Prostate gland (tissue), 2 donors: ENCODE results near the gene DAO. TPM values are rescaled to one million over a fixed set of nuclear protein-coding genes. Genes with fewer than 3 reads are reported as not detected.

Experiments used
- DNase-seq: peaks from one replicate; pipeline ENCODE4 v3.0.0-alpha.2; 2019; ENCODE audit warnings: low spot score
- H3K27ac ChIP-seq, 2 donors: fragments of 200-600 bp; sonication (generic); 2 replicates each; pipeline ENCODE4 v1.5.1; 2017 to 2019
- H3K27me3 ChIP-seq: fragments of 200-600 bp; sonication (generic); replicated peaks from 2 replicates; pipeline ENCODE4 v1.5.1; 2019; ENCODE audit not compliant: insufficient read depth
- H3K36me3 ChIP-seq, 2 donors: fragments of 200-600 bp; sonication (generic); 1 replicate in 1 of 2; 2 replicates in 1 of 2; pipeline versions ENCODE4 v1.5.1 to v1.8.1; 2017 to 2019
- H3K4me1 ChIP-seq: fragments of 200-600 bp; sonication (generic); replicated peaks from 2 replicates; pipeline ENCODE4 v1.5.1; 2019
- H3K4me3 ChIP-seq, 2 donors: fragments of 200-600 bp; sonication (generic); 2 replicates each; pipeline ENCODE4 v1.5.1; 2017 to 2019
- H3K9me3 ChIP-seq: fragments of 200-600 bp; sonication (generic); 2 replicates; pipeline ENCODE4 v1.5.1; 2017
- CTCF ChIP-seq, 4 experiments: fragments of 200-600 bp in 2 of 4; fragments of 450-650 bp in 2 of 4; sonication (generic) in 2 of 4; IDR thresholded peaks; 1 replicate in 3 of 4; 2 replicates in 1 of 4; pipeline ENCODE4 v1.5.1; 2016 to 2019; ENCODE audit warnings: antibody characterized with exemption in 4 of 4, mild to moderate bottlenecking in 2 of 4, moderate library complexity in 2 of 4
- POLR2A ChIP-seq: fragments of 450-650 bp; IDR thresholded peaks from one replicate; pipeline ENCODE4 v1.6.1; 2016; ENCODE audit warnings: antibody characterized with exemption, mild to moderate bottlenecking
- POLR2AphosphoS5 ChIP-seq: sonication (generic); formaldehyde crosslinking; IDR thresholded peaks from one replicate; pipeline ENCODE4 v1.6.1; 2017; ENCODE audit warnings: antibody characterized with exemption
- WGBS: methylation state at CpG from one replicate; pipeline ENCODE4 v1.1.5; 2018; 5-methylcytosine and 5-hydroxymethylcytosine counted together
- intact Hi-C: fragments of 100-400 bp; cut with DNase I; formaldehyde crosslinking; loops from one replicate; pipeline ENCODE4 v1.14.2; 2022
- total RNA-seq, 2 donors: library from RNA; depleted of rRNA; stranded (reverse); fragments of >200 nt; gene quantifications; one replicate each; pipeline ENCODE4 v1.1.0, GENCODE V29; 2016

Gene DAO
- total RNA-seq, 2 donors from 2014 or later, result not detected

DNA sequence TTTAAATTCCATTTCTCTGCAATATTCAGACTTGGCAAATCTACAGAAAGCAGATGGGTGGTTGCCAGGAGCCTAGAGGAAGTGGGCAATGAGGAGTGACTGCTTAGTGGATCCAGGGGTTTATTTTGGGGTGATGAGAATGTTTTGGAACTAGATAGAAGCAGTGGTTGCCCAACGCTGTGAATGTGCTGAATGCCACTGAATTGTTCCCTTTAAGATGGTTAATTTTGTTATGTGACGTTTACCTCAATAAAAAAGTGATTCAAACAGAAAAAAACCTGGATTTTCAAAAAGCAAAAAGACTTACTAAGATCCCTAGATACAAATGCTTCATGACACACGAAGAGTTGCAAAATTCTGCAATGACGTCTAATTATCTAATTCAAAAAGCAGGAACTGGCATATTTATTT lies 34.2 kb downstream of the DAO start:
- intact Hi-C loops, result no loop called here
- peak; percentile 7 for DNase-seq
- TF ChIP-seq CTCF (IDR thresholded peaks at IDR 0.05) (no peak), POLR2AphosphoS5 (no peak), POLR2A (no peak)
- Histone ChIP-seq H3K9me3 (no peaks in the 10 kb centered on the region), H3K4me1 (no peaks in the 10 kb centered on the region), H3K27ac (no peak overlapping the region), H3K36me3 (no peaks in the 10 kb centered on the region), H3K4me3 (no peak overlapping the region), H3K27me3 (no peaks in the 10 kb centered on the region)
- 20% methylated on average over 4 of the region's 4 CpGs for WGBS

DNA sequence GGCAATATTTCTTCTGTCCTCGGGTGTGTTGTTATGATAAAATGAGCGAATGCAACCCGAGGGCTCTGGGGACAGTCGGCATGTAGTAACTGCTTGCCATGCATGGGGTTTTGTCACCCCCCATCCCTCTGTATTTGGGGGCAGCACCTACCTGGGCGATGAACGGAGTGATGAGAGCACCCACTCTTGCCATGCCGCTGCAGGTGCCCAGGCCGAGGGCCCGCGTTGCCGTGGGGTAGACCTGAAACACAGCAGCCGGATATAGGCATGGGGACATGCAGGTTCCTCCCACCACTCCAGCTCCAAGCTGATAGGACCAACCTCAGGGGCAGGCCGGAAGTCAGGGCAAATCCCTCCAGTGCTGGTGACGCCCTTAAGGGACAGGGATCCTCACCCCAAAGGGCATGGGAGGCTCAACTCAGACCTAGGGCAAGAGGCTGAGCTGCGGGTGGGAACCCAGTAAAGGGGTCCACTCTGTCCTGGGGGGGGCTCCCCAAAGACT lies 35.8 kb downstream of the DAO start:
- Histone ChIP-seq H3K9me3 (no peaks in the 10 kb centered on the region), H3K36me3 (no peaks in the 10 kb centered on the region), H3K4me3 (no peak overlapping the region), H3K27ac (no peak overlapping the region), H3K4me1 (no peaks in the 10 kb centered on the region), H3K27me3 (no peaks in the 10 kb centered on the region)
- DNase-seq, result no peak
- intact Hi-C loops, result no loop called here
- 89% methylated on average over 15 of the region's 15 CpGs for WGBS
- TF ChIP-seq POLR2A (no peak), POLR2AphosphoS5 (no peak), CTCF (IDR thresholded peaks at IDR 0.05) (no peak)

DNA sequence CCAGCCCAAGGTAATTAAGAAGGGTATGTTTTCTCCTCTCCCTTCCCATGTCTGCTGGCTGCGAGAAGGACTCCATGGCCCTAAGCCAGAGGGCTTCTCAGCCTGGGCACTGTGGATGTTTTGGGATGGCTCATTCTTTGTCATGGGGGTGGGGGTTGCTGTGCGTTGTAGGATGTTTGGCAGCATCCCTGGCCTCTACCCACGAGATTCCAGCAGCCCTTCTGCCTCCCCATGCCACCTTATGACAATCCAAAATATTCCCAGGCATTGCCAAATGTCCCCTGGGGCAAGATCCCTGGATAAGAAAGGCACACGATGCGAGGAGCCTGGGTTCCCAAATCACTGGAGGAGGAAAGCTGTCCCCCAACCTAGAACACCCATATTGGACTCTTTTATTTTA lies 36.4 kb downstream of the DAO start:
- Histone ChIP-seq H3K27ac (no peak overlapping the region), H3K9me3 (no peaks in the 10 kb centered on the region), H3K4me3 (no peak overlapping the region), H3K36me3 (no peaks in the 10 kb centered on the region), H3K4me1 (no peaks in the 10 kb centered on the region), H3K27me3 (no peaks in the 10 kb centered on the region)
- 47% methylated on average over 5 of the region's 5 CpGs for WGBS
- TF ChIP-seq CTCF (IDR thresholded peaks at IDR 0.05) (no peak), POLR2AphosphoS5 (no peak), POLR2A (no peak)
- DNase-seq, result no peak
- intact Hi-C loops, result no loop called here

DNA sequence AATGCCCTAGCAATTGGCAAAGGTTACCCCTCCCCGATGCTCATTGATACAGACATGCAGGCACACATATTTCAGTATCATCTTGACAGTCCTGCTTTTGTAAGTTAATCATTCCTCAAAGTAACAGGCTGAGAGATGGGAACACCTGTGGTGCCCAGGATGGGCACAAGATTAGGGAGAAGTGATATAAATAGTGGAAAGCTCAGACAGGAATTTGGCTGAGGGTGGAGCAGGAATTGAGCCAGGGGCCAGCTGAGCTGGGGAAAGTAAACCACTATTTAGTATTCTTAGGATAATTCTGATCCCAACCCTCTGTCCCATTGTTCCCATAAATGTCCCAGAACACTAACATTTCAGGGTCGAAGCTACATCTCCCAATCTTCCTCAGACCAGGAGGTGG lies 38.3 kb downstream of the DAO start:
- 49% methylated on average over 2 of the region's 2 CpGs for WGBS
- TF ChIP-seq CTCF (IDR thresholded peaks at IDR 0.05) (no peak), POLR2AphosphoS5 (no peak), POLR2A (no peak)
- no peak overlapping the region for H3K4me3 ChIP-seq
- H3K27me3 ChIP-seq, result no peaks in the 10 kb centered on the region
- H3K36me3 ChIP-seq, result no peaks in the 10 kb centered on the region
- no peak overlapping the region for H3K27ac ChIP-seq
- H3K9me3 ChIP-seq, result no peaks in the 10 kb centered on the region
- no peaks in the 10 kb centered on the region for H3K4me1 ChIP-seq
- DNase-seq, result no peak
- intact Hi-C loops, result no loop called here

GRCh38 chr12:108918960-108919642 lies 39.2 kb downstream of the DAO start:
- no peaks in the 10 kb centered on the region for H3K36me3 ChIP-seq
- intact Hi-C loops, result no loop called here
- no peaks in the 10 kb centered on the region for H3K27me3 ChIP-seq
- no peaks in the 10 kb centered on the region for H3K4me1 ChIP-seq
- H3K27ac ChIP-seq, result no peak overlapping the region
- WGBS, result 82% methylated on average over 3 of the region's 3 CpGs
- no peak for DNase-seq
- TF ChIP-seq CTCF (IDR thresholded peaks at IDR 0.05) (no peak), POLR2AphosphoS5 (no peak), POLR2A (no peak)
- H3K4me3 ChIP-seq, result no peak overlapping the region
- H3K9me3 ChIP-seq, result no peaks in the 10 kb centered on the region
